ENCODE results near the gene PTPRM.

The PTPRM gene

DNA sequence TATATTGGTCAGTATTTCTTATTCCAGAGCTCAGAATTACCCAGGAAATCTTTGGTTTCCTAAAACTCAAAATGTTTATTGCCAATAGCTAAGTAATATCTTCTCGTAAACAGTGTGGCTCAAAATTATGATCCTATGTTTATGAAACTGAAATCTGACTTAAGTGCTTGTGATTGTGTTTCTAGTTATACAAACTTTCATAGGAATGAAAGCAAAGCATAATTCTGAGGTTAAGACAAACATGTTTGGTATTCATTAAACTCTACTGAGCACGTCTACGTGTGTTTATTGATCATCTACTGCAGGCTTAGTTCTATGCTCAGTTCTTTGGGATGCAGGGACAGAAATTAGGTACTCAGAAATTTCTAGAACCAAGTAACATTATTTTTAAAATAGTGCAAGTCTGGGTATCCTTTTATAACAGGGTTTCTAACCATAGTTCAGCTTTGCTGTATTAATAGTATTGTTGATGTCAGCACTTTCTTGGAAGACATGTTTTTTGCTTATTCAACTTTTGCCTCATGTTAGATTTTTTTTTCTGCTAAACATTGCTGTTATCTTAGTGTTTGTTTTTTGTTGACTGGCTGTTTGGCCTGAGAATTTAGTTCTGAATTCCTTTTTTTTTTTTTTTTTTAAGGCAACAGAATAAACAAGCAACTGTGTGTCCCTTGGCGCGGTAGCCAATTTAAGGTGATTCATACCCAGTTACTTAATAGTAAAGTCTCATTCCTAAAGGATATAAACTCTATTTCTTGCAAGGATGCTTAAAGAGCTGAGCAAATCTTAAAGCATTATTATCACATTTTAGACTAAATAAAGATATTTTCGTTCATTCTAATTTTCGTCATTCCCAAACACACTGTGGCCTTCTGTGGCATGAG, 31.3 kb downstream of the PTPRM start:
- DNase-seq: no peak

DNA sequence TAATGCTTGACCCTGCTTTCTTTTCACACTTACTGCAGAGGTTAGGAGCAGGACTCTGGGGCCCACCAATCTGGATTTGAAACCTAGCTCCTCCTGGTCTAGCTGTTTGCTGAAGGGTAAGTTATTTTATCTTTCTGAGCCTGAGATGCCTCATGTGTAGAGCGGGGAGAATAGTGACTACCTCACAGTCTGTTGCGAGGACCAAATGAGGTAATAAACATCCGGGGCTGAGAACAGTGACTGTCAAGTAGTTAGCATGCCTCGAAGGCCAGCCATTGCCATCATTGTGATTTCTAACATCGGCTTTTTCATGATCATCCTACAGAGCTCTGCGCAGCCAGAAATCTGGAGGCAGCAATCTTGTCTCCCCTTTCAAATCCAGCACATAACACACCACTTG, 32.9 kb downstream of the PTPRM start:
- no peak for DNase-seq

DNA sequence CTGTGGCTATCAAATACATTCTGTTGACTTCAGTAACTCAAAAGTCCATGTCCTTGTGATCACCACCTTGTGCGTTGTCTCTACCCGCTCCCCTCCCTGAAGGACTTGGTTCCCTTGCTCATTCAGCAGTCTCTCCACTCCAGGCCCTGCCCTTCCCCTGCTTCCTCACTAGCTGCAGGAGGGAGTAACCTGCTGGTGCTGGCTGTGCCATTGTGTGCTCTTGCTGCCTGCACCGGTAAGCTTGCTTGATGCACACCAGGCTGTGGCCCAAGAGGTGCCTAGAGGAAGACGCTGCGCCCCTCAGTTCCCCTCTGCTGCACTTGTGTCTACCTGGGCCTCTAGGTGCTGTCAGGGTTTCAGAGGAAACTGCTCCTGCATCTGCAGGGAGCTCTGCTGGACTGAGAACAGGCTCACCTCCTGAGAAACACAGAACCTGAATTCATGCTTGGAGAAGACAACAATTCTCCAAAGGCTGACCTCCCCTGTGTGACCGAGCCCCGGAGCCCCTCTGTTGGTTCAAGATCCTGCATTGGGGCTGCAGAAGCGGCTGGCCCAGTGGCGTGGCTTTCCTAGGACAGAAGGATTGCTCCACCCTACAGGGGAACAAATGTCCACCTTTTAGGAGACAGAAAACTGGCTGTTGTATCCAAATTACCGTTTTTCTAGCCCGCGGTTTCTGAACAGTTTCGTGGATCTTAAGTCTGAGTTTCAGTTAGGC, 33.6 kb downstream of the PTPRM start:
- no peak for DNase-seq

DNA sequence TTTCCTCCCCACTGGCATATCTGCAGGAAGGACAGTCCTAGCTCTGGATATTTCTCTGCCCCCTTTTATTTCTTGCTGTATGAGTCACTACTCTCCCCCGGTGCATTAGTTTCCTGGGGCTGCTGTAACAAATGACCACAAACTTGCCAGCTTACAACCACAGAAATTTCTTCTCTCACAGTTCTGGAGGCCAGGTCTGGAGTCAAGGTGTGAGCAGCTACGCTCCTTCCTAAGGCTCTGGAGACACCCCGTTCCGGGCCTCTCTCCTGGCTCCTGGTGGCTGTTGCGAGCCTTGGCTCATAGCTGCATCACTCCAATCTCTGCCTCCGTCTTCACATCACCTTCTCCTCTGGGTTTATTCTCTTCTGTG, 34.1 kb downstream of the PTPRM start:
- no peak for DNase-seq

DNA sequence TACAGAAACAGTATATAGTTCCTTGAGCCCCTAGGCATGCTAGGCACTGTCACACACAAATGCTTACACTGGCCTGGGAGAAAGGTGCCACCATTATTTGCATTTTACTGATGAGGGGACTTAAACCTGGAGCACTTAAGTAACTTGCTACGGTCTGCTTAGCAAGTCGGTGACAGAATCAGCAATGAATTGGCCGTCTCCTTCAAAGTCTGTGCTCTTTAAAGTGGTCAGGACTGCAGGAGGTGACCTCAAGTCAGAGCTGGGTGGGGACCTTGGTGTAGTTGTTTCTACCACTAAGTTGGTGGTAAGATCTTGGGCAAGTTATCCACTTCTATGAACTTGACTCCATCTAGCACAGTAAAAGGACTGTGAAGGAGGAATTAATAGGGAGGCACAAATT, 34.8 kb downstream of the PTPRM start:
- DNase-seq: no peak

DNA sequence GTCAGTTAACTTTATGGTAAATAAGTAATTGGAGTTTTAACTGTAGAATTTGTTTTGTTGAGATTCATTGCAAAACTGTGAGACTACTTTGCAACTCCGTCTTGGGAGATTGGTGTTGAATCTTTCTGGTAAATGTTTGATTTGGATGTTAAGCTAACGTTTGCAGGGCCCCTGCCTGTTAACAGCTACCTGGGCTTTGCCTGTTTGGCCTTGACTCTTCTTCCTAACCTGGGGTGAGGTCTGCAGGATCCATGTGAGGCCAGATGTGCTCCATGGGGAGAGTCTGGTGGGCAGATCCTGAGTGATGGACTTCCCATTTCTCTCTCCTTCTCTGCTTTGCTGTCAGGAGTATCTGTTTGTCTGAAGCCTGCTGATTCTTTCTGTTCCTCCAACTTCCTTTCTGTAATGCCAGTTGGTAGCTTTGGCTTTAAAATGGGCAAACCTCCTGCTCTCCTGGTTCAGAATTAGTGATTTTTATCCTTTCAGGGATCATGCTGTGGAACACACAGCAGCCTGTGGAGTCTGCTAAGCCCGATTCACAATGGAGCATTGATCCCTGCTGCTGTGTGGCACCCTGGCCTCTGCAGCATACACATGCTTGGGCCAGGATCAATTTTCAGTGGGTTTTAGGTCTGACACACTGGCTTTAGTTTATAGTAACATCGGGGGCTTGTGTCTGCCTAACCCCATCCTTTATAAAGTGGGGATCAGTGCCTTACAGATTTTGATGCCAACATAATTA, 36.3 kb downstream of the PTPRM start:
- no peak for DNase-seq

DNA sequence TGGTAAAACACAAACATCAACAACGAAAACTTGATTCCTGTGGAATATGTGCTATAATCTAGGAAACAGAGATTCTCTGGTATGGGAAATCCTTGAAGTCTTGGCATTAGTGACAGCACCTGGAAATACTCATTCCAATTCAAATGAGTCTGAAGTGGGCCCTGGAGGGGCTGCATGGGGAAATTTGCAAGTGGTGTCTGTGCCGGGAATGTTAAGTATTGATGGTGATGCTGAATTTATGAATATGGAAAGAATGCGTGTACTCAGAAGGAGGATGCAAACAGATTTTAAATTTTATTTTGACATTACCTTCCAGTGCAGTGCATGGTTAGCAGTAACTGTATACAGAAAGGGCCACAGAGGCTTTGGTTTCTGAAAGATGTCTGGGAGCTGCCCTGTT, 37.2 kb downstream of the PTPRM start:
- no peak for DNase-seq

DNA sequence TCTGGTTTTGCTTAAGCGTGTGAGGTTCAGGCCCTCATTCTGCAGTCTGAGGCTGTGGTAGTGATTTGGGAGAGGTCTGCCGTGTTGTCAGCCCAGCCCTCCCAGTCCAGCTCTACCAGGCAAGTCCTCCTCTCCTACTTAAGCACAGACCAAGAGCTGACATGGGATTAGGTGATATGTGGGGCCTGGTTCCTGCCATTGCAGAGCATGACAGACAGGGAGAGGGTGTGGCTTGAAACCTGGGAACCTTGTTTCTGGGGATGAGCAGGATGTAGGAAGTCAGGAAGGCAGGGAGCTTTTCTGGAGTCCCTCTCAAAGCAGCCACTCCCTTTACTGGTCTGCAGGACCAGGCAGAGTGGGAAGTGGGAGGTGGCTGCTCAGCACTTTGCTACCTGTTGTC, 38.6 kb downstream of the PTPRM start:
- DNase-seq: no peak

DNA sequence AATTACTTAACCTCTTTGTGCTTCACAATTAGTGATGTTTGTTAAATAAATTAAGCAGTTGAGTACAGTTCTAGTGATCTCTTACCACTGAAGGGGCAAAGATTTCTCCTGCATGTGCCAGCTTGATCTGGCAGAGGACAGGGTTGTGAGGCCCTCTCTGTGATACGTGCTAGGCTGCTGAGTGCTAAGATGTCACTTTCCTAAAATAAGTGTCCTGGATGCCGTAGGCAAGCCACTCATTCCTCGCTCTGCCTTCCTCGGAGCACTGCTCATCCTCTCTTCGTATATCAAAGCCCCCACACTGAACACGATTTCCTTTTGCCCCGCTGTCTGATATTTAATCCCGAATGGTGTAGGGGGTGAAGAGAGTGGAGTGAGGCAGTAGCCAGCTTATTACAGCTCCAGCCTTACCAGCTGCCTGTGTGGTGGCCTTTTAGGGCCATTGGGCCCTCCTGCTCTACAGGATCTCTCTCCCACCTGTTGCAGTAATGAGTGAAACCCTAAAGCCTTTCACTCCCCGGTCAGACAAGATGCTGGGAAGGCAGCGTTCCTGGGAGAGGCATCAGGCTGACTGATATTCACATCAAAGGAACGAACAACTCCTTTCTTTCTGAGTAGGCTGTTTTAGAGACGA, 40.5 kb downstream of the PTPRM start:
- no peak for DNase-seq

DNA sequence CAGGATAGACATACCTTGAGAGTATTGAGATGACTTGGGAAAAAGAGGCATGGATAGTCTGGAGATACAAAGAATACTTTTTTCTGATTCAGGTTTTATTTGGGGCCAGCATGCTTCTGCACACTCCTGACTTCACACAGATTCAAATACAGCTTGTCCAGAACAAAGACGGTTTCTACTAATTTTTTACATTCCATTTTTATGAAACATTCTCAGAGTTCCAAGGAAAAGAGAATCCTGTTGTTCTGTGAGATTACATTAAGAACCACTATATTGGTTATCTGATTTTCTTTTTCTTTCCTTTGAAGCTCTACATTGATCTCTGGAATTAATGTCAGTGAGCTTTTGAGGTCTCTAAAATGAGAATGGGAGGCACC, 41.0 kb downstream of the PTPRM start:
- DNase-seq: no peak

DNA sequence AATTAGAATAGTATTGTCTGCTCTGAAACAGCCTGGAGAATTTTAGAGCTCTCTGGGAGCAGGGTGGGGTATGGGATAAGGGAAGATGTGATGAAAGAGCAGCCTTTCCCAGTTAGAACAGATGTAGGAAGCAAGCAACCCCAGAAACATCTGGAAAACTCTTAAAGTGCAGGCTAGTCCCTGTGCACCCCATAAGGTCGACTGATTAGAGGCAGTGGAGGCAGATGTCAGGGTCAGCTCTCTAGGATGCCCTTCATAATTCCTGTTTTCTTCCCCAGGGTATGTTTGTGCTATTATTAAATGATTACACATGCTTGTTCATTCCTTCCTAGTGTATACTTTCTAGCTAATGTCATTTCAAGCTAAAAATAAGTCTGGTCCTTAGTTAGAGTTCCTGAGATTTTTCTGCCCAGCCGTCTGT, 41.7 kb downstream of the PTPRM start:
- no peak for DNase-seq

DNA sequence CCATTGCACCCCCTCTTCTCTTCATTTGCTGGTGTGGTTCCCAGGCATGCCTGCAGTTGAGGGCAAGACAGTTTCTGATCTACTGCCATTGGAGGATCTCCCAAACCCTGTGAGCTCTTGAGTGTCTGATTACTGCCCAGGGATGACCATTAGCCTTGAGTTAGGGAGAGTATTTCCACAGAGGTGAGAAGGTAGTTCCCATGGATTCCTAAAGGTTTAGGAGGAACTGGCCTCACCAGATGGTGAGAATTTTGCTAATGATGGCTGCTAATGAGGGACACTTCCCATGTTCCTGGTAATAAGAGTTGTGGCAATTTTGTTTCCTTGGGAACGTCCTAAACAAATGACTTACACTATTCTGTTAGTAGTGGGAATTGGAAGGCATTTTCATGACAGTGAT, 42.5 kb downstream of the PTPRM start:
- no peak for DNase-seq

DNA sequence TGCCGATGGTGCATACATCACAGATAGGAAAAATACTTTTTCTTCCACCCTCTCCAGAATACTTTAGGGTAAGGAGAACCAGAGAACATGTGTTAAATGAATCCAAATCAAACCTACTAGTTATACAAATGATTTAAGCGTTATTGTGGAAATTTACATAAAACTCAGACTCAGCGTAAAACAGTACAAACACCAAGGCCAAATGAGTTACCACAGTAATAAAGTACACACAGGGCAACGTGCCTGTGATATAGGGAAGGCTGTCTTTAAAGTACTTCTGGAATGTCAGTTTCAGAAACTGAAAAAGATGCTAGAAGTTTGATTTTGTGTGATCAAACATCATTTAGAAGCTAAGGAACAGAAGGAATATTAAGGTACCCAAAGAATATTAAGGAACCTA, 46.9 kb downstream of the PTPRM start:
- DNase-seq: no peak

DNA sequence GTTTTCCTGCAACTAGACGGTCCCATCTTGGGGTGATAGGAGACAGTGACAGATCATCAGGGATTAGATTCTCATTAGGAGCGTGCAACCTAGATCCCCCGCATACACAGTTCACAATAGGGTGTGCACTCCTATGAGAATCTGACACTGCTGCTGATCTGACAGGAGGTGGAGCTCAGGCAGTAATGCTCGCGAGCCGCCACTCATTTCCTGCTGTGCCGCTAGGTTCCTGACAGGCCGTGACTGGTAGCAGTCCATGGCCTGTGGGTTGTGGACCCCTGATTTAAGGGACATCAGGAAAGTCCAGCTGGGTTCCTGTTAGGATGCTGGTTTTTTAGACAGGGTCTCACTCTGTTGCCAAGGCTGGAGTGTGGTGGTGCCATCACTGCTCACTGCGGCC, 48.7 kb downstream of the PTPRM start:
- DNase-seq: no peak

DNA sequence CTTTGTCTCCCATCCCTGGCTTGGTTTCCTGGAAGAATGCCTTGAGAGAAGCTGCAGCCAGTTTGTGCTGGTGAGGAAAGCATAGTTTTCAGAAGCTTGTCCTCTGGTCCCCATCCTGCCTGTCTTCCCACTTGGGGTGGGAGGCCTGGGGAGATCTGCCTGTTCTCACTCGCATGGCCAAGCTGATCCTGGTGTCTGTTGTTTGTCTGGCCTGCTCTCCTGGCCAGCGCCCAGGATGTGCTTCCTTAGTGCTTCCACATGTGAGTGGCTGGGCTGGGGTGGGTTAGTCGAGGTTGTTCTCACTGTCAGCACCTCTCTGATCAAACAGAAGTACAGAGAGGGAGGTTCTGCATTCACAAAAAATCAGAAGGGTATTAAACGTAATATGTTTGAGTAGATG, 49.5 kb downstream of the PTPRM start:
- no peak for DNase-seq

DNA sequence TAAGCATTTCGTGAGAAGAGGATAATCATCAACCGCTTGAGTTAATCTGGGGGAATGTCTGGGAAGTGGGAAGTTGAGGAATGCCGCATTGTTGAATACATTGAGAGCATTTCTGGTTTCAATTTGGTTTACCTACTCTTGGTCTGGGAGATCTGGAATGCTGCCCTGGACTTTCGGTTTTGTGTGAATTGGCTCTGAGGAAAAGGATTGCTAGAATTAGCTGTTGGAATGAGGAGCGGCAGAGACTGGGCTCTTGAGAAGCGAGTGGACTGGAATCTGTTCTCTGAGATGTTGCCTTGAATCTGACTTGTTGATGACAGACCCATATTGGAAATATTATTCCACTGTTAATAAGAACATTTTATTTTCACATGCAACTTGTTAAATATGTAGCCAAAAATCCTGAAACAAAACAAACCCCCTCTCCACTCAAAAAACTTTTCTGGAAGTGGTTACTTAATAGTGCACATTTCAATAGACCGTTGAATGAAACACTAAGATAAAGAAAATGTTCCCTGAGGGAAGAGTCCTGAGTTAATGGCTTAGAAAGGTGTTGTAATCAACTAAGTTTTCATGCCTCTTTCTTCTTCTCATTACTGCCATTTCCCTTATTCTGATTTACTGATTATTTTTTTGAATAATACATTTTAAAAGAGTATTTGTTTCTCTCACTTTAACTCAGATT, 50.8 kb downstream of the PTPRM start:
- peak in 4 of 58 donors; percentile 7 to 17 (median 12) for DNase-seq

DNA sequence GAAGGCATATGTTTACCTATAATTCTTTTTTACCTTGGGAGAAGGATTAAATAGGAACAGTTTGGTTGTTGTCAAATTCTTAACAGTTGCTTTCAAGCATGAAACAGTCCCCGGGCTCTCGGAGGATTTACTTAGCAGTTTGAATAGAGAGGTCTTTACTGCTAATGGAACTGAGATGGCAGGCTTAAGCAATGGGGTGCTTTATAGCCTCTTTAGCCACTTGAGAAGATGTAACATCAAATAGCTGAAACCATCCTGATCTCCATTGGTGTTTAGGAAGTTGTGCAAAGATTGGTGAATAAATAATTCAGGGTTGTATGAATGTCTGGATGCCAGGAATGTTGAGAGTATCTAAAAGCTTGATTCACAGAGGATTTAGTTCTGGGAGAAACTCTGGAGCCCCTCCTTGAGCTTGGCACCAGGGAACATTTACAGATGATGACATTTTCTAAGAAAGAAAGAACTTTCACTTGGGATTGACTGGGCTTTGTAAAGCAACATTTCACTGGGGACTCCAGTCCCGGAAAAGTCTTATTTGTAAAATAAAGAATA, 51.9 kb downstream of the PTPRM start:
- no peak for DNase-seq

DNA sequence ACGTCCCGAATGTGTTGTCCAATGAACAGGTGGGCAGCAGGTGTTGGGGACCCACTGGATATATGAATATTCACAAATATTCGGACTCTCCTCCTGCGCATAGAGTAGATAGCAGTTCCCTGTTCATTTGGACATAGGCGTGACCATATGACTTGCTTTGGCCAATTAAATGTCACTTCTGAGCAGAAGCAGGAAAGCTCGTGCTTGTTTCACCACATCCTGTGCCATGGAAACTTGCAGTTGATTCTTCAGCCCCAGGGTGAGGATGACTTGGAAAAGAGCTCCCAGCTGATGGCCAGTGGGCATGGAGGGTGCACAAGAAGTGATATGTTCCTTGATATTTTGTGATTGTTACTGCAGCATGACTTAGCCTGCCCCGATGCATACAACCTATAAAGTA, 52.6 kb downstream of the PTPRM start:
- no peak for DNase-seq

DNA sequence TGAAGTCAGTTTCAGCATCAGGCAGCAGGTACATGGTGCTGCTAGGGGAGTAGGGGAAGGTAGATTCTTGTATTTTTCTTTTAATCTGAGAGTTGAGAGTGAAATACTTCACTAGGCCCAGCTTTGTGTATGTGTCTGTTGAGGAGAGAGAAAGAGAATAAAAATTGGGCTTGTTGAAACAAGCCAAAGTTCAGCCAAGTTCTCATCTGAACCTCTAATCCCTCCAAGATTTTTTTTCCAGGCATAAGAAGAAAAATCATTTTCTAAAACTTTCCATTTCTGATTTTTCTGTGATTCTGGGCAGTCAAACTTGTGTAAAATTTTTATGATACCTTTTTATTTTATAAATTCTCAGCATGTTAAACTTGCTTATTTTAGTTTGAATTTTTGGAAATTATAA, 55.6 kb downstream of the PTPRM start:
- DNase-seq: no peak

DNA sequence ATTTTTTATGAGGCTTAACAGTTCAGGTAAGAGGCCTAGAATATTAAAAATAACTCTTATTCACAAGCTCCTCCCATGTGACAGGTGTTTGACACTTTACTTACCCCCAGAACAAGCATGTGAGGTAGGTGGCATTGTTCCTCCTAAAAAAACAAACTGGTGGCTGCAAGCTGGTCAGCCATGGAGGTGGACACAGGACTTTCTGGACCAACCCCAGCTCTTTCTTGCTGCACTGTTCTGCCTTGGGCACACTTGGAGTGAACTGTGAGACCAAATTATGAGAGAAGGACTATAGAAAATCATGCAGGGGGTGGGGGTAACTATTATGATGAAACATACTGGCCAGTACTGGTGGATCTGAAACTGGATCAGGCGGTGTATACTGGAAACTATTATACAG, 56.6 kb downstream of the PTPRM start:
- no peak for DNase-seq

DNA sequence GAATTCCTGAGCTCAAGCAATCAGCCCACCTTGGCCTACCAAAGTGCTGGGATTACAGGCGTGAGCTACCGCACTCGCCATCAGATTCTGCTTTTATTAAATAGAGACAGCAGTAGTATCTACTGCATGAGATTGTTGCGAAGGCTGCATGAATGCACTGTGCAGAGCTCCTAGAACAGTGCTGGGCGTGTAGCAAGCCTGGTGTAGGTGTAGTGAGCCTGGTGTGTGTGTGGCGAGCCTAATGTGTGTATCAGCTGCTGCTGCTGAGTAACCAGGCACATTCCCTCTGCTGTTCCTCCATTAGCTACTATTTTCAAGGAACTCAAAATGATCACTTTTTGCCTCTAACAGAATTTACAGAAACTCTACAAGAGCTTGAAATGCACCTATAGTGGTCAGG, 57.6 kb downstream of the PTPRM start:
- DNase-seq: no peak

All from anterior cingulate cortex (tissue), 58 donors.